H1 (cell line): ENCODE results near the gene CAMKMT. TPM values are rescaled to one million over a fixed set of nuclear protein-coding genes. Genes with fewer than 3 reads are reported as not detected.

Source experiments
- CTCF ChIA-PET: fragments of 300-600 bp; sonication (Branson Sonifier 250); formaldehyde crosslinking; loops from one replicate; lab custom pipeline; 2021; ENCODE audit not compliant: partially characterized antibody; lab: Charles Lee
- POLR2A ChIA-PET: fragments of 300-600 bp; sonication (Branson Sonifier 250); formaldehyde crosslinking; loops from one replicate; lab custom pipeline; 2021; ENCODE audit warnings: inconsistent platforms; ENCODE audit not compliant: partially characterized antibody; lab: Charles Lee
- DNase-seq, 2 experiments: peaks; one replicate each; pipeline versions ENCODE4 v3.0.0 to v3.0.0-alpha.2; 2010 to 2022; ENCODE audit warnings: low spot score in 2 of 2, low read depth in 1 of 2, mixed read lengths in 1 of 2
- FAIRE-seq: peaks from 2 replicates; lab custom pipeline; 2011; peaks lifted over from hg19 to GRCh38; lab: Jason Lieb, UNC
- H2AFZ ChIP-seq: 2 replicates; pipeline ENCODE4 v1.8.1; 2012; ENCODE audit warnings: low read length, inconsistent platforms
- H2AK5ac ChIP-seq: 2 replicates; pipeline ENCODE4 v1.6.1; 2013; ENCODE audit warnings: low read depth, low read length
- H2BK120ac ChIP-seq: replicated peaks from 2 replicates; pipeline ENCODE3; 2013; ENCODE audit warnings: low read depth, low read length, inconsistent platforms
- H2BK12ac ChIP-seq: 2 replicates; pipeline ENCODE4 v1.6.1; 2013; ENCODE audit warnings: low read depth, low read length
- H2BK15ac ChIP-seq: 2 replicates; pipeline ENCODE4 v1.6.1; 2013; ENCODE audit warnings: low read length
- H2BK20ac ChIP-seq: 2 replicates; pipeline ENCODE4 v1.6.1; 2013; ENCODE audit warnings: low read length
- H2BK5ac ChIP-seq: 2 replicates; pipeline ENCODE4 v1.6.1; 2013; ENCODE audit warnings: low read depth, low read length
- H3K14ac ChIP-seq: 2 replicates; pipeline ENCODE4 v1.6.1; 2013; ENCODE audit warnings: inconsistent platforms; ENCODE audit not compliant: insufficient read length
- H3K18ac ChIP-seq: 2 replicates; pipeline ENCODE4 v1.6.1; 2013; ENCODE audit warnings: low read length; ENCODE audit errors: extremely low read depth
- H3K23ac ChIP-seq: 2 replicates; pipeline ENCODE4 v1.6.1; 2013; ENCODE audit warnings: inconsistent platforms; ENCODE audit not compliant: insufficient read length
- H3K23me2 ChIP-seq: 2 replicates; pipeline ENCODE4 v1.6.1; 2013; ENCODE audit warnings: low read depth, low read length
- H3K27ac ChIP-seq: 2 replicates; pipeline ENCODE4 v1.6.1; 2011; ENCODE audit warnings: low read depth, low read length, inconsistent platforms
- H3K27me3 ChIP-seq, 4 experiments: replicated peaks in 1 of 4; 1 replicate in 1 of 4; 2 replicates in 3 of 4; pipeline versions ENCODE4 v1.6.1 to v1.8.1; 2011 to 2013; ENCODE audit warnings: low read length in 3 of 4, mild to moderate bottlenecking in 3 of 4, inconsistent platforms in 2 of 4, mixed read lengths in 2 of 4, moderate library complexity in 1 of 4; ENCODE audit not compliant: control insufficient read depth in 3 of 4, insufficient read depth in 3 of 4; ENCODE audit errors: extremely low read depth in 1 of 4
- H3K36me3 ChIP-seq, 4 experiments: 2 replicates each; pipeline versions ENCODE4 v1.6.1 to v1.8.1; 2011 to 2013; ENCODE audit warnings: mild to moderate bottlenecking in 4 of 4, low read length in 3 of 4, moderate library complexity in 2 of 4, control low read depth in 1 of 4, inconsistent platforms in 1 of 4; ENCODE audit not compliant: insufficient read depth in 4 of 4, control insufficient read depth in 2 of 4
- H3K4ac ChIP-seq: replicated peaks from 2 replicates; pipeline ENCODE3; 2013; ENCODE audit warnings: low read length, low read depth, mixed read lengths, inconsistent platforms; ENCODE audit not compliant: insufficient read length
- H3K4me1 ChIP-seq, 4 experiments: replicated peaks in 1 of 4; 1 replicate in 1 of 4; 2 replicates in 3 of 4; pipeline versions ENCODE4 v1.6.1 to v1.8.1; 2011 to 2013; ENCODE audit warnings: low read length in 3 of 4, inconsistent platforms in 2 of 4, mixed read lengths in 1 of 4; ENCODE audit not compliant: insufficient read depth in 4 of 4, control insufficient read depth in 3 of 4
- H3K4me2 ChIP-seq, 2 experiments: 2 replicates each; pipeline versions ENCODE4 v1.6.1 to v1.8.1; 2011 to 2013; ENCODE audit warnings: low read depth in 2 of 2, low read length in 2 of 2, control low read depth in 1 of 2, inconsistent platforms in 1 of 2, mild to moderate bottlenecking in 1 of 2; ENCODE audit not compliant: insufficient read depth in 1 of 2
- H3K4me3 ChIP-seq, 4 experiments: fragments of 200-600, 300-600 bp in 1 of 4; sonication (generic), shearing (Covaris generic), sonication (Bioruptor Twin) in 1 of 4; 2 replicates each; pipeline versions ENCODE4 v1.5.1 to v1.8.1; 2011 to 2016; ENCODE audit warnings: low read length in 4 of 4, low read depth in 3 of 4, control low read depth in 2 of 4, inconsistent platforms in 2 of 4, mild to moderate bottlenecking in 2 of 4, mixed read lengths in 1 of 4, moderate library complexity in 1 of 4; ENCODE audit not compliant: insufficient read depth in 2 of 4; ENCODE audit errors: extremely low read depth in 1 of 4
- H3K56ac ChIP-seq: replicated peaks from 2 replicates; pipeline ENCODE3; 2013; ENCODE audit warnings: low read depth, mild to moderate bottlenecking, mixed read lengths, low read length, inconsistent platforms; ENCODE audit not compliant: insufficient read length
- H3K79me1 ChIP-seq: 2 replicates; pipeline ENCODE4 v1.6.1; 2013; ENCODE audit warnings: low read depth, low read length, control low read depth
- H3K79me2 ChIP-seq, 2 experiments: 2 replicates each; pipeline versions ENCODE4 v1.6.1 to v1.8.1; 2012 to 2013; ENCODE audit warnings: low read length in 2 of 2, mild to moderate bottlenecking in 2 of 2, inconsistent platforms in 1 of 2; ENCODE audit not compliant: insufficient read depth in 2 of 2, control insufficient read depth in 1 of 2
- H3K9ac ChIP-seq, 4 experiments: replicated peaks in 1 of 4; 1 replicate in 1 of 4; 2 replicates in 3 of 4; pipeline versions ENCODE4 v1.6.1 to v1.8.1; 2011 to 2013; ENCODE audit warnings: low read depth in 3 of 4, low read length in 3 of 4, control low read depth in 2 of 4, mild to moderate bottlenecking in 2 of 4, moderate library complexity in 2 of 4, inconsistent platforms in 1 of 4; ENCODE audit errors: extremely low read depth in 1 of 4
- H3K9me3 ChIP-seq, 2 experiments: 2 replicates each; pipeline versions ENCODE4 v1.6.1 to v1.8.1; 2012 to 2013; ENCODE audit warnings: mild to moderate bottlenecking in 2 of 2, moderate library complexity in 2 of 2, control low read depth in 1 of 2, inconsistent platforms in 1 of 2, low read depth in 1 of 2, low read length in 1 of 2, mixed read lengths in 1 of 2; ENCODE audit not compliant: insufficient read depth in 2 of 2
- H4K20me1 ChIP-seq, 2 experiments: replicated peaks in 1 of 2; 2 replicates each; pipeline versions ENCODE3 to v1.8.1; 2011 to 2013; ENCODE audit warnings: inconsistent platforms in 2 of 2, low read length in 2 of 2, mild to moderate bottlenecking in 1 of 2; ENCODE audit not compliant: insufficient read depth in 2 of 2, control insufficient read depth in 1 of 2
- H4K5ac ChIP-seq: 2 replicates; pipeline ENCODE4 v1.6.1; 2013; ENCODE audit warnings: low read length, low read depth, mixed read lengths, inconsistent platforms; ENCODE audit not compliant: insufficient read length
- H4K8ac ChIP-seq: 2 replicates; pipeline ENCODE4 v1.8.0; 2013; ENCODE audit warnings: mild to moderate bottlenecking, moderate library complexity, low read length, inconsistent platforms; ENCODE audit not compliant: insufficient read depth; ENCODE audit errors: extremely low read depth
- H4K91ac ChIP-seq: replicated peaks from 2 replicates; pipeline ENCODE3; 2013; ENCODE audit warnings: low read length, mixed read lengths, inconsistent platforms; ENCODE audit not compliant: insufficient read length
- ASH2L ChIP-seq: fragments of 200-600, 300-600 bp; sonication (generic); IDR thresholded peaks from one replicate; pipeline ENCODE4 v1.7.1; 2017; ENCODE audit warnings: low read length
- ATF3 ChIP-seq: IDR thresholded peaks from 2 replicates; pipeline ENCODE4 v1.6.1; 2011; ENCODE audit warnings: low read depth, mild to moderate bottlenecking, low read length; ENCODE audit not compliant: insufficient read depth
- FOSL1 ChIP-seq: IDR thresholded peaks from 2 replicates; pipeline ENCODE4 v1.6.1; 2011; ENCODE audit warnings: mild to moderate bottlenecking, low read depth, low read length, moderate library complexity; ENCODE audit not compliant: insufficient read depth
- JUN ChIP-seq: IDR thresholded peaks from 2 replicates; pipeline ENCODE4 v1.6.1; 2011; ENCODE audit warnings: low read depth, mild to moderate bottlenecking, improper control_type of control experiment, low read length
- KDM5A ChIP-seq: fragments of 200-600 bp; IDR thresholded peaks from 2 replicates; pipeline ENCODE4 v1.7.1; 2012; ENCODE audit warnings: mild to moderate bottlenecking, low read length, inconsistent platforms, mixed read lengths
- MAFK ChIP-seq: IDR thresholded peaks from 2 replicates; pipeline ENCODE4 v1.6.1; 2012; ENCODE audit warnings: low read depth, mild to moderate bottlenecking, improper control_type of control experiment, low read length
- NRF1 ChIP-seq: IDR thresholded peaks from 2 replicates; pipeline ENCODE4 v1.6.1; 2011; ENCODE audit warnings: mild to moderate bottlenecking, low read depth, low read length, improper control_type of control experiment
- RXRA ChIP-seq: IDR thresholded peaks from 2 replicates; pipeline ENCODE4 v1.6.1; 2011; ENCODE audit warnings: low read depth, mild to moderate bottlenecking, low read length, moderate library complexity; ENCODE audit not compliant: insufficient read depth
- SIN3A ChIP-seq, 2 experiments: IDR thresholded peaks in 1 of 2; conservative IDR thresholded peaks in 1 of 2; 2 replicates each; pipeline ENCODE4 v1.6.1; 2011 to 2012; ENCODE audit warnings: low read length in 2 of 2, improper control_type of control experiment in 1 of 2, low read depth in 1 of 2, mild to moderate bottlenecking in 1 of 2
- SP4 ChIP-seq: IDR thresholded peaks from 2 replicates; pipeline ENCODE4 v1.6.1; 2012; ENCODE audit warnings: low read length, inconsistent platforms
- TAF7 ChIP-seq: optimal IDR thresholded peaks from 2 replicates; pipeline ENCODE3; 2011; ENCODE audit warnings: low read depth, mild to moderate bottlenecking, inconsistent platforms, low read length, moderate library complexity, borderline replicate concordance
- TBP ChIP-seq: IDR thresholded peaks from 2 replicates; pipeline ENCODE4 v1.6.1; 2011; ENCODE audit warnings: low read depth, low read length, improper control_type of control experiment
- TEAD4 ChIP-seq: IDR thresholded peaks from 2 replicates; pipeline ENCODE4 v1.6.1; 2012; ENCODE audit warnings: low read depth, low read length, inconsistent platforms, mixed read lengths
- YY1 ChIP-seq: IDR thresholded peaks from 2 replicates; pipeline ENCODE4 v1.6.1; 2011; ENCODE audit warnings: low read depth, mild to moderate bottlenecking, low read length
- whole genome bisulfite sequencing, 2 experiments: shearing (Covaris generic) in 1 of 2; methylation state at CpG; one replicate each; pipeline versions ENCODE4 v1.1.6 to v1.1.7; 2013 to 2015; ENCODE audit warnings: low lambda C conversion rate in 2 of 2, mixed read lengths in 2 of 2, inconsistent platforms in 1 of 2, low coverage in 1 of 2, missing lambda C conversion rate in 1 of 2; ENCODE audit not compliant: insufficient replicate concordance in 2 of 2, insufficient coverage in 1 of 2, insufficient read length in 1 of 2; ENCODE audit errors: extremely low coverage in 1 of 2, missing lambda C conversion rate in 1 of 2; 5-methylcytosine and 5-hydroxymethylcytosine counted together
- polyA plus RNA-seq, 7 experiments: library from polyadenylated mRNA; depleted of rRNA in 3 of 7; stranded (reverse) in 5 of 7; unstranded in 2 of 7; fragments of >200 nt in 5 of 7; fragments of 200-250 nt in 2 of 7; gene quantifications; 1 replicate in 5 of 7; 2 replicates in 1 of 7; 4 replicates in 1 of 7; pipeline versions ENCODE4 v1.2.1 to v1.2.3, GENCODE V29; 2011 to 2013; ENCODE audit warnings: missing spikeins in 2 of 7, mixed read lengths in 2 of 7
- total RNA-seq: library from RNA; stranded (reverse); fragmentation: NEBNext Ultra II Directional; extraction: Animal tissue kit (Norgen Biotek cat#: 25700); gene quantifications from 2 replicates; pipeline ENCODE4 v1.2.1, GENCODE V29; 2021

CAMKMT gene
- total and polyA plus RNA-seq, 2 of the 8 experiments (the other 6 are each of a cell fraction or from before 2014, with no cell fraction given): 14.7 to 22.4 TPM

GRCh38 chr2:44579837-44580230 is 218.1 kb downstream of the CAMKMT start:
- Histone ChIP-seq H3K56ac (no peak overlapping the region), H3K27ac (no peak overlapping the region), H3K23ac (no peak overlapping the region), H3K14ac (no peak overlapping the region), H2BK12ac (no peak overlapping the region), H4K20me1 (no peaks in the 10 kb centered on the region), H2AFZ (no peak overlapping the region), H3K79me2 (no peaks in the 10 kb centered on the region), H3K4me2 (no peak overlapping the region), H4K8ac (no peak overlapping the region), H3K79me1 (no peaks in the 10 kb centered on the region; the same call in 1 of the 2 replicates), H4K5ac (no peak overlapping the region), H3K36me3 (no peaks in the 10 kb centered on the region), H3K4ac (no peak overlapping the region), H2AK5ac (no peak overlapping the region), H3K9ac (no peak overlapping the region), H3K23me2 (no peaks in the 10 kb centered on the region), H3K4me1 (no peaks in the 10 kb centered on the region), H3K18ac (no peak overlapping the region), H2BK15ac (no peak overlapping the region), H2BK5ac (no peak overlapping the region), H3K27me3 (no peaks in the 10 kb centered on the region), H4K91ac (no peak overlapping the region), H3K9me3 (no peaks in the 10 kb centered on the region), H3K4me3 (no peak overlapping the region), H2BK20ac (no peak overlapping the region), H2BK120ac (no peak overlapping the region)
- DNase-seq (no peak), FAIRE-seq (no peak)
- ChIA-PET CTCF (interaction anchor here (0.9 to 2.8 kb wide), 2 partner anchors 100 to 103 kb away, joined by 3 to 9 read pairs; no protein-coding TSS in a partner anchor), POLR2A (no interaction called here)
- WGBS, 2 experiments: 84% methylated on average over 2 of the region's 2 CpGs; no CpG with 5 or more reads in 1 of the 2 experiments
- TF ChIP-seq TBP (no peak), ASH2L (no peak), SP4 (no peak), RXRA (no peak), YY1 (no peak), ATF3 (no peak), KDM5A (no peak), MAFK (no peak), FOSL1 (no peak), NRF1 (no peak), JUN (no peak), SIN3A (conservative IDR thresholded peaks at IDR 0.05 in 1 of 2, IDR thresholded peaks at IDR 0.05 in 1 of 2; ENCODE audit: low read depth in 1 of 2, low read length in 2 of 2) (no peak), TEAD4 (no peak), TAF7 (no peak)
